WTC11 (cell line): ENCODE data around the gene CDCA5. TPM values are rescaled to one million over a fixed set of nuclear protein-coding genes. Genes with fewer than 3 reads are reported as not detected.

Experiments
- ATF1 ChIP-seq: sonication (generic); formaldehyde crosslinking; IDR thresholded peaks from 2 replicates; pipeline ENCODE4 v1.8.1; 2023; ENCODE audit warnings: mild to moderate bottlenecking, moderate library complexity, missing genetic modification reagents
- CBFB ChIP-seq: sonication (generic); formaldehyde crosslinking; IDR thresholded peaks from 2 replicates; pipeline ENCODE4 v1.8.1; 2022; ENCODE audit warnings: mild to moderate bottlenecking, low read depth, missing genetic modification reagents
- EMX1 ChIP-seq: fragments of 250-450 bp; sonication (Bioruptor Pico); IDR thresholded peaks from 2 replicates; pipeline ENCODE4 v1.8.0; 2021; ENCODE audit warnings: mild to moderate bottlenecking
- FOXJ3 ChIP-seq: sonication (generic); formaldehyde crosslinking; IDR thresholded peaks from 2 replicates; pipeline ENCODE4 v1.9.0; 2021; ENCODE audit warnings: missing genetic modification reagents, mild to moderate bottlenecking, borderline replicate concordance
- FOXP1 ChIP-seq: sonication (generic); formaldehyde crosslinking; IDR thresholded peaks from 2 replicates; pipeline ENCODE4 v1.8.0; 2022; ENCODE audit warnings: missing genetic modification reagents, mild to moderate bottlenecking, moderate library complexity, borderline replicate concordance
- MYBL2 ChIP-seq: sonication (generic); formaldehyde crosslinking; IDR thresholded peaks from 2 replicates; pipeline ENCODE4 v1.8.1; 2023; ENCODE audit warnings: mild to moderate bottlenecking, moderate library complexity, missing genetic modification reagents
- NFATC4 ChIP-seq: fragments of 250-450 bp; sonication (Bioruptor Pico); IDR thresholded peaks from 2 replicates; pipeline ENCODE4 v1.9.0; 2021; ENCODE audit warnings: mild to moderate bottlenecking
- NR1H2 ChIP-seq: sonication (generic); formaldehyde crosslinking; IDR thresholded peaks from 2 replicates; pipeline ENCODE4 v1.9.0; 2021; ENCODE audit warnings: mild to moderate bottlenecking, moderate library complexity, missing genetic modification reagents
- NR2C2 ChIP-seq: sonication (generic); formaldehyde crosslinking; IDR thresholded peaks from 2 replicates; pipeline ENCODE4 v1.8.0; 2022; ENCODE audit warnings: mild to moderate bottlenecking, missing genetic modification reagents
- OVOL2 ChIP-seq: fragments of 250-450 bp; sonication (Bioruptor Pico); IDR thresholded peaks from 2 replicates; pipeline ENCODE4 v1.9.0; 2021; ENCODE audit warnings: mild to moderate bottlenecking, borderline replicate concordance
- SMAD4 ChIP-seq: sonication (generic); formaldehyde crosslinking; IDR thresholded peaks from 2 replicates; pipeline ENCODE4 v1.8.0; 2022; ENCODE audit warnings: mild to moderate bottlenecking, missing genetic modification reagents
- SOX15 ChIP-seq: fragments of 250-450 bp; sonication (Bioruptor Pico); IDR thresholded peaks from 2 replicates; pipeline ENCODE4 v1.9.0; 2021; ENCODE audit warnings: mild to moderate bottlenecking
- SP1 ChIP-seq: sonication (generic); formaldehyde crosslinking; conservative IDR thresholded peaks from 2 replicates; pipeline ENCODE4 v1.8.1; 2022; ENCODE audit warnings: missing genetic modification reagents
- ZNF121 ChIP-seq: sonication (generic); formaldehyde crosslinking; IDR thresholded peaks from 2 replicates; pipeline ENCODE4 v1.8.0; 2023; ENCODE audit warnings: missing genetic modification reagents
- ZNF416 ChIP-seq: fragments of 250-450 bp; sonication (Bioruptor Pico); IDR thresholded peaks from 2 replicates; pipeline ENCODE4 v1.9.0; 2021; ENCODE audit warnings: mild to moderate bottlenecking, inconsistent platforms
- total RNA-seq: library from RNA; stranded (reverse); gene quantifications from 3 replicates; pipeline ENCODE4 v1.2.3, GENCODE V29; 2021
- TF ChIP-seq, protein P1 (sequence below): sonication (generic); formaldehyde crosslinking; IDR thresholded peaks from 2 replicates; pipeline ENCODE4 v1.8.1; 2023; ENCODE audit warnings: mild to moderate bottlenecking, missing genetic modification reagents
- TF ChIP-seq, protein P2 (sequence below): sonication (generic); formaldehyde crosslinking; IDR thresholded peaks from 2 replicates; pipeline ENCODE4 v1.8.1; 2023; ENCODE audit warnings: mild to moderate bottlenecking, missing genetic modification reagents, moderate library complexity
- TF ChIP-seq, protein P3 (sequence below): fragments of 250-450 bp; sonication (Bioruptor Pico); IDR thresholded peaks from 2 replicates; pipeline ENCODE4 v1.9.0; 2021; ENCODE audit warnings: mild to moderate bottlenecking
- TF ChIP-seq, protein P4 (sequence below): sonication (generic); formaldehyde crosslinking; IDR thresholded peaks from 2 replicates; pipeline ENCODE4 v1.8.1; 2022; ENCODE audit warnings: mild to moderate bottlenecking, missing genetic modification reagents, moderate library complexity, borderline replicate concordance
- TF ChIP-seq, protein P5 (sequence below): fragments of 250-450 bp; sonication (Bioruptor Pico); IDR thresholded peaks from 2 replicates; pipeline ENCODE4 v1.9.0; 2021; ENCODE audit warnings: mild to moderate bottlenecking, borderline replicate concordance
- TF ChIP-seq, protein P6 (sequence below): sonication (generic); formaldehyde crosslinking; IDR thresholded peaks from 2 replicates; pipeline ENCODE4 v1.8.0; 2022; ENCODE audit warnings: missing genetic modification reagents
- TF ChIP-seq, protein P7 (sequence below): fragments of 250-450 bp; sonication (Bioruptor Pico); IDR thresholded peaks from 2 replicates; pipeline ENCODE4 v1.9.0; 2021; ENCODE audit warnings: mild to moderate bottlenecking
- TF ChIP-seq, protein P8 (sequence below): sonication (generic); formaldehyde crosslinking; IDR thresholded peaks from 2 replicates; pipeline ENCODE4 v1.8.0; 2022; ENCODE audit warnings: mild to moderate bottlenecking, missing genetic modification reagents

The CDCA5 gene
- total RNA-seq, 1 experiment from 2014 or later, result 95.9 TPM

DNA sequence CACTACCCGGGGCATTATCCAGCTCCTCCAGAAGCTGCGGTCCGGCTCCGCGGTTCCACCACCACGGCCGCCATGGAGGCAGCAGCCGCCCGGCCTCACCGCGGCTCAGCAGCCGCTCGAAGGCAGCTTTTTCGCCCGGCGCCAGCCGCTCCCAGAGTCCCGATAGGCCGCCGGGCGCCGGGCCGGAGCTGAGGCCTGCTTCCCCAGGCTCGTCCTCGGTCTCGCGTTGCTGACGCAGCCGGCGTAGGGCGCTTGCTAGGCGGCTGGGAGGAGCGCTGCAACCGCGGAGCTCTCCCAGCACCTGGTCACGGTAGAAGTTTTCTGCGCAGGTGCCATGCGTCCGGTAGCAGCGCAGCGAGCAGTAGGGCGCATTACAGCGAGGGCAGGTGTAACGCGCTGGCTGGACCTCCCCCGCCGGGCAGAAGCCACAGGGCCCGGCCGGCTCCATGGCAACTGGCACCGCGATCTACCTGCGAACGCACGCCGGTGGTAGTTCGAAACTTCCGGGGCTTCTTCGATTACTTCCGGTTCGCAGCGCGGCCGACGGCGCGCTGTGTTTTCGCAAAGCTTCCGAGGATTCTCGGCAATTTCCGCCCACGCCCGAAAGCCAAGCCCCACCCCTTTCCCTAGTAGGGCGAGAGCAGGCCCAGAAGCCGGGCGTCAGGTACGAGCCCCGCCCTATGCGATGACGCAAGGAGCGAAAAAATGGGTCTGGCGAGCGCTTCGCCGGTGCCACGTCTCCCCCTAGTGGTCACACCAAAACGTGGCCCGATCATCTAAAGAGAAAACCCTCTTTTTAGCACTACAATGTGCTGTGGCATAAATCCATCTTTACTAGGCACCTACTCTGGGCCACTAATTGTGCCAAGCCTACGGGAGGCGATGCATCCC lies 33.6 kb upstream of the CDCA5 start, which contains the start of gene ZNHIT2 (continued):
- TF ChIP-seq CBFB, result 0 out of 2 replicates have a peak, but pooled peaks have one; percentile 64
- no peak for TF ChIP-seq SOX15 (CRISPR knock-in tag)
- TF ChIP-seq, protein P1, sequence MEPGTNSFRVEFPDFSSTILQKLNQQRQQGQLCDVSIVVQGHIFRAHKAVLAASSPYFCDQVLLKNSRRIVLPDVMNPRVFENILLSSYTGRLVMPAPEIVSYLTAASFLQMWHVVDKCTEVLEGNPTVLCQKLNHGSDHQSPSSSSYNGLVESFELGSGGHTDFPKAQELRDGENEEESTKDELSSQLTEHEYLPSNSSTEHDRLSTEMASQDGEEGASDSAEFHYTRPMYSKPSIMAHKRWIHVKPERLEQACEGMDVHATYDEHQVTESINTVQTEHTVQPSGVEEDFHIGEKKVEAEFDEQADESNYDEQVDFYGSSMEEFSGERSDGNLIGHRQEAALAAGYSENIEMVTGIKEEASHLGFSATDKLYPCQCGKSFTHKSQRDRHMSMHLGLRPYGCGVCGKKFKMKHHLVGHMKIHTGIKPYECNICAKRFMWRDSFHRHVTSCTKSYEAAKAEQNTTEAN (CRISPR knock-in tag), result no peak
- peak; percentile 97 for TF ChIP-seq NR2C2 (CRISPR knock-in tag)
- peak; percentile 88; the same call in 1 of the 2 replicates for TF ChIP-seq ZNF416 (CRISPR knock-in tag)
- no peak for TF ChIP-seq NR1H2 (CRISPR knock-in tag)
- no peak for TF ChIP-seq ATF1 (CRISPR knock-in tag)
- no peak for TF ChIP-seq FOXJ3 (CRISPR knock-in tag)
- no peak for TF ChIP-seq ZNF121 (CRISPR knock-in tag)
- TF ChIP-seq, protein P2, sequence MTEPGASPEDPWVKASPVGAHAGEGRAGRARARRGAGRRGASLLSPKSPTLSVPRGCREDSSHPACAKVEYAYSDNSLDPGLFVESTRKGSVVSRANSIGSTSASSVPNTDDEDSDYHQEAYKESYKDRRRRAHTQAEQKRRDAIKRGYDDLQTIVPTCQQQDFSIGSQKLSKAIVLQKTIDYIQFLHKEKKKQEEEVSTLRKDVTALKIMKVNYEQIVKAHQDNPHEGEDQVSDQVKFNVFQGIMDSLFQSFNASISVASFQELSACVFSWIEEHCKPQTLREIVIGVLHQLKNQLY, result no peak; the same call in 1 of the 2 replicates
- TF ChIP-seq, protein P3, sequence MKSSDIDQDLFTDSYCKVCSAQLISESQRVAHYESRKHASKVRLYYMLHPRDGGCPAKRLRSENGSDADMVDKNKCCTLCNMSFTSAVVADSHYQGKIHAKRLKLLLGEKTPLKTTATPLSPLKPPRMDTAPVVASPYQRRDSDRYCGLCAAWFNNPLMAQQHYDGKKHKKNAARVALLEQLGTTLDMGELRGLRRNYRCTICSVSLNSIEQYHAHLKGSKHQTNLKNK (CRISPR knock-in tag), result 0 out of 2 replicates have a peak, but pooled peaks have one; percentile 9
- TF ChIP-seq FOXP1 (CRISPR knock-in tag), result no peak
- TF ChIP-seq, protein P4, sequence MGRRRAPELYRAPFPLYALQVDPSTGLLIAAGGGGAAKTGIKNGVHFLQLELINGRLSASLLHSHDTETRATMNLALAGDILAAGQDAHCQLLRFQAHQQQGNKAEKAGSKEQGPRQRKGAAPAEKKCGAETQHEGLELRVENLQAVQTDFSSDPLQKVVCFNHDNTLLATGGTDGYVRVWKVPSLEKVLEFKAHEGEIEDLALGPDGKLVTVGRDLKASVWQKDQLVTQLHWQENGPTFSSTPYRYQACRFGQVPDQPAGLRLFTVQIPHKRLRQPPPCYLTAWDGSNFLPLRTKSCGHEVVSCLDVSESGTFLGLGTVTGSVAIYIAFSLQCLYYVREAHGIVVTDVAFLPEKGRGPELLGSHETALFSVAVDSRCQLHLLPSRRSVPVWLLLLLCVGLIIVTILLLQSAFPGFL (CRISPR knock-in tag), result 0 out of 2 replicates have a peak, but pooled peaks have one; percentile 39
- peak; percentile 30; the same call in 1 of the 2 replicates for TF ChIP-seq EMX1 (CRISPR knock-in tag)
- TF ChIP-seq SP1, result peak; percentile 85
- TF ChIP-seq, protein P5, sequence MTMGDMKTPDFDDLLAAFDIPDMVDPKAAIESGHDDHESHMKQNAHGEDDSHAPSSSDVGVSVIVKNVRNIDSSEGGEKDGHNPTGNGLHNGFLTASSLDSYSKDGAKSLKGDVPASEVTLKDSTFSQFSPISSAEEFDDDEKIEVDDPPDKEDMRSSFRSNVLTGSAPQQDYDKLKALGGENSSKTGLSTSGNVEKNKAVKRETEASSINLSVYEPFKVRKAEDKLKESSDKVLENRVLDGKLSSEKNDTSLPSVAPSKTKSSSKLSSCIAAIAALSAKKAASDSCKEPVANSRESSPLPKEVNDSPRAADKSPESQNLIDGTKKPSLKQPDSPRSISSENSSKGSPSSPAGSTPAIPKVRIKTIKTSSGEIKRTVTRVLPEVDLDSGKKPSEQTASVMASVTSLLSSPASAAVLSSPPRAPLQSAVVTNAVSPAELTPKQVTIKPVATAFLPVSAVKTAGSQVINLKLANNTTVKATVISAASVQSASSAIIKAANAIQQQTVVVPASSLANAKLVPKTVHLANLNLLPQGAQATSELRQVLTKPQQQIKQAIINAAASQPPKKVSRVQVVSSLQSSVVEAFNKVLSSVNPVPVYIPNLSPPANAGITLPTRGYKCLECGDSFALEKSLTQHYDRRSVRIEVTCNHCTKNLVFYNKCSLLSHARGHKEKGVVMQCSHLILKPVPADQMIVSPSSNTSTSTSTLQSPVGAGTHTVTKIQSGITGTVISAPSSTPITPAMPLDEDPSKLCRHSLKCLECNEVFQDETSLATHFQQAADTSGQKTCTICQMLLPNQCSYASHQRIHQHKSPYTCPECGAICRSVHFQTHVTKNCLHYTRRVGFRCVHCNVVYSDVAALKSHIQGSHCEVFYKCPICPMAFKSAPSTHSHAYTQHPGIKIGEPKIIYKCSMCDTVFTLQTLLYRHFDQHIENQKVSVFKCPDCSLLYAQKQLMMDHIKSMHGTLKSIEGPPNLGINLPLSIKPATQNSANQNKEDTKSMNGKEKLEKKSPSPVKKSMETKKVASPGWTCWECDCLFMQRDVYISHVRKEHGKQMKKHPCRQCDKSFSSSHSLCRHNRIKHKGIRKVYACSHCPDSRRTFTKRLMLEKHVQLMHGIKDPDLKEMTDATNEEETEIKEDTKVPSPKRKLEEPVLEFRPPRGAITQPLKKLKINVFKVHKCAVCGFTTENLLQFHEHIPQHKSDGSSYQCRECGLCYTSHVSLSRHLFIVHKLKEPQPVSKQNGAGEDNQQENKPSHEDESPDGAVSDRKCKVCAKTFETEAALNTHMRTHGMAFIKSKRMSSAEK, result no peak
- TF ChIP-seq NFATC4 (CRISPR knock-in tag), result peak; percentile 87
- TF ChIP-seq, protein P6, sequence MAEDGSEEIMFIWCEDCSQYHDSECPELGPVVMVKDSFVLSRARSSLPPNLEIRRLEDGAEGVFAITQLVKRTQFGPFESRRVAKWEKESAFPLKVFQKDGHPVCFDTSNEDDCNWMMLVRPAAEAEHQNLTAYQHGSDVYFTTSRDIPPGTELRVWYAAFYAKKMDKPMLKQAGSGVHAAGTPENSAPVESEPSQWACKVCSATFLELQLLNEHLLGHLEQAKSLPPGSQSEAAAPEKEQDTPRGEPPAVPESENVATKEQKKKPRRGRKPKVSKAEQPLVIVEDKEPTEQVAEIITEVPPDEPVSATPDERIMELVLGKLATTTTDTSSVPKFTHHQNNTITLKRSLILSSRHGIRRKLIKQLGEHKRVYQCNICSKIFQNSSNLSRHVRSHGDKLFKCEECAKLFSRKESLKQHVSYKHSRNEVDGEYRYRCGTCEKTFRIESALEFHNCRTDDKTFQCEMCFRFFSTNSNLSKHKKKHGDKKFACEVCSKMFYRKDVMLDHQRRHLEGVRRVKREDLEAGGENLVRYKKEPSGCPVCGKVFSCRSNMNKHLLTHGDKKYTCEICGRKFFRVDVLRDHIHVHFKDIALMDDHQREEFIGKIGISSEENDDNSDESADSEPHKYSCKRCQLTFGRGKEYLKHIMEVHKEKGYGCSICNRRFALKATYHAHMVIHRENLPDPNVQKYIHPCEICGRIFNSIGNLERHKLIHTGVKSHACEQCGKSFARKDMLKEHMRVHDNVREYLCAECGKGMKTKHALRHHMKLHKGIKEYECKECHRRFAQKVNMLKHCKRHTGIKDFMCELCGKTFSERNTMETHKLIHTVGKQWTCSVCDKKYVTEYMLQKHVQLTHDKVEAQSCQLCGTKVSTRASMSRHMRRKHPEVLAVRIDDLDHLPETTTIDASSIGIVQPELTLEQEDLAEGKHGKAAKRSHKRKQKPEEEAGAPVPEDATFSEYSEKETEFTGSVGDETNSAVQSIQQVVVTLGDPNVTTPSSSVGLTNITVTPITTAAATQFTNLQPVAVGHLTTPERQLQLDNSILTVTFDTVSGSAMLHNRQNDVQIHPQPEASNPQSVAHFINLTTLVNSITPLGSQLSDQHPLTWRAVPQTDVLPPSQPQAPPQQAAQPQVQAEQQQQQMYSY, result peak; percentile 36; the same call in 1 of the 2 replicates
- TF ChIP-seq OVOL2, result no peak
- TF ChIP-seq MYBL2 (CRISPR knock-in tag), result no peak
- TF ChIP-seq, protein P7, sequence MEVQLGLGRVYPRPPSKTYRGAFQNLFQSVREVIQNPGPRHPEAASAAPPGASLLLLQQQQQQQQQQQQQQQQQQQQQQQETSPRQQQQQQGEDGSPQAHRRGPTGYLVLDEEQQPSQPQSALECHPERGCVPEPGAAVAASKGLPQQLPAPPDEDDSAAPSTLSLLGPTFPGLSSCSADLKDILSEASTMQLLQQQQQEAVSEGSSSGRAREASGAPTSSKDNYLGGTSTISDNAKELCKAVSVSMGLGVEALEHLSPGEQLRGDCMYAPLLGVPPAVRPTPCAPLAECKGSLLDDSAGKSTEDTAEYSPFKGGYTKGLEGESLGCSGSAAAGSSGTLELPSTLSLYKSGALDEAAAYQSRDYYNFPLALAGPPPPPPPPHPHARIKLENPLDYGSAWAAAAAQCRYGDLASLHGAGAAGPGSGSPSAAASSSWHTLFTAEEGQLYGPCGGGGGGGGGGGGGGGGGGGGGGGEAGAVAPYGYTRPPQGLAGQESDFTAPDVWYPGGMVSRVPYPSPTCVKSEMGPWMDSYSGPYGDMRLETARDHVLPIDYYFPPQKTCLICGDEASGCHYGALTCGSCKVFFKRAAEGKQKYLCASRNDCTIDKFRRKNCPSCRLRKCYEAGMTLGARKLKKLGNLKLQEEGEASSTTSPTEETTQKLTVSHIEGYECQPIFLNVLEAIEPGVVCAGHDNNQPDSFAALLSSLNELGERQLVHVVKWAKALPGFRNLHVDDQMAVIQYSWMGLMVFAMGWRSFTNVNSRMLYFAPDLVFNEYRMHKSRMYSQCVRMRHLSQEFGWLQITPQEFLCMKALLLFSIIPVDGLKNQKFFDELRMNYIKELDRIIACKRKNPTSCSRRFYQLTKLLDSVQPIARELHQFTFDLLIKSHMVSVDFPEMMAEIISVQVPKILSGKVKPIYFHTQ (CRISPR knock-in tag), result peak; percentile 79; the same call in 1 of the 2 replicates
- no peak for TF ChIP-seq SMAD4 (CRISPR knock-in tag)
- TF ChIP-seq, protein P8, sequence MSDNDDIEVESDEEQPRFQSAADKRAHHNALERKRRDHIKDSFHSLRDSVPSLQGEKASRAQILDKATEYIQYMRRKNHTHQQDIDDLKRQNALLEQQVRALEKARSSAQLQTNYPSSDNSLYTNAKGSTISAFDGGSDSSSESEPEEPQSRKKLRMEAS (CRISPR knock-in tag), result peak; percentile 74; the same call in 1 of the 2 replicates
